Stimulated activated CD8-positive, alpha-beta memory T cell treated with anti-CD3 and anti-CD28 coated beads, Interleukin-7, amount 100 ng/mL, for 1 hour (primary cell): ENCODE results near the gene DPP9.

Experiments used
- DNase-seq, 2 donors: peaks; one replicate each; pipeline ENCODE4 v3.0.0-alpha.2; 2020; ENCODE audit warnings: low read depth in 2 of 2

DPP9 gene

GRCh38 chr19:4633140-4633967, 90.3 kb downstream of the DPP9 start:
- DNase-seq, result no peak
